Measurements from ENCODE around the gene OCA2. TPM values are rescaled to one million over a fixed set of nuclear protein-coding genes. Genes with fewer than 3 reads are reported as not detected.

The OCA2 gene
- total and polyA plus RNA-seq, 2 of the 13 experiments (the other 11 are each of a cell fraction or from before 2014, with no cell fraction given) = 0.02 to 0.05 TPM

DNA sequence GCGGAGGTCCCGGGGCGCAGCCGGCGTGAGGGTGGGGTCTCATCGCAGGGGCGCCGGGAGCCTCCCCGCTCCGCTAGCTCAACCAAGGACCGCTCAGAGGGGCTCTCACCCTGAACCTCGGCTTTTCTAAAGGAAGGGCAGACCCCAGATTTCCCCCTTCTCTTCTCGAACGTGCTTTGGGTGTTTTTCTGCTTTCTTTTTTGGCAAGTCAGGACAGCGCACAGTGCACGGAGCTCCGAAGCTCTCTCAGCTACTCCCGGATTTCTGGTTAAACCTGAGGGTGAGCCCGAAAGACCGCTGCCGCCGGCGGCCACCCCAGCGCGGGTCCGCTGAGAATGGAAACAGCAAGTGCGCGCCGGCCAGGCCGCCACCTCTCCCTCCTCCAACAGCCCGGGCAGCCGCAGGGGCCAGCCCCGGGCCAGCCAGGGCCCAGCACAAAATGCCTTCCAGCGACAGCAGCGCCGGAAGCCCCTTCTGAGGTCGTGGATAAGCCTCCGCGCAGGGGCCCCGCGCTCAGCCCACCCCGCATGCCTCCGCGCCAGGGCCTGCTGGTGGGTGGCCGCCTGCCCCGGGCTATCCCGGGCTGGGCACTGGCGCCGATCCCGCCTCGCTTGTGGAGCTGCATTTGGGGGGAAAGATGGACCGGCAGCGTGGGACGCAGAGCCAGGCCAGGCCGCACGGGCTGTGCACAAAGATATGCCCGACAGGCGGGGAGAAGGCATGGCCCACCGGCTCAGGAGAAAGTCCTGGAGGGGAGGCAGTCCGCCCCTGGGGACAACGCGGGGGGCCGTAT, 8.2 kb upstream of the OCA2 start (continued):
- TF ChIP-seq, protein P1, sequence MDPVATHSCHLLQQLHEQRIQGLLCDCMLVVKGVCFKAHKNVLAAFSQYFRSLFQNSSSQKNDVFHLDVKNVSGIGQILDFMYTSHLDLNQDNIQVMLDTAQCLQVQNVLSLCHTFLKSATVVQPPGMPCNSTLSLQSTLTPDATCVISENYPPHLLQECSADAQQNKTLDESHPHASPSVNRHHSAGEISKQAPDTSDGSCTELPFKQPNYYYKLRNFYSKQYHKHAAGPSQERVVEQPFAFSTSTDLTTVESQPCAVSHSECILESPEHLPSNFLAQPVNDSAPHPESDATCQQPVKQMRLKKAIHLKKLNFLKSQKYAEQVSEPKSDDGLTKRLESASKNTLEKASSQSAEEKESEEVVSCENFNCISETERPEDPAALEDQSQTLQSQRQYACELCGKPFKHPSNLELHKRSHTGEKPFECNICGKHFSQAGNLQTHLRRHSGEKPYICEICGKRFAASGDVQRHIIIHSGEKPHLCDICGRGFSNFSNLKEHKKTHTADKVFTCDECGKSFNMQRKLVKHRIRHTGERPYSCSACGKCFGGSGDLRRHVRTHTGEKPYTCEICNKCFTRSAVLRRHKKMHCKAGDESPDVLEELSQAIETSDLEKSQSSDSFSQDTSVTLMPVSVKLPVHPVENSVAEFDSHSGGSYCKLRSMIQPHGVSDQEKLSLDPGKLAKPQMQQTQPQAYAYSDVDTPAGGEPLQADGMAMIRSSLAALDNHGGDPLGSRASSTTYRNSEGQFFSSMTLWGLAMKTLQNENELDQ (CRISPR knock-in tag; IDR thresholded peaks at IDR 0.05; ENCODE audit: borderline replicate concordance) = no peak
- no peak for TF ChIP-seq MLLT10 (CRISPR knock-in tag; IDR thresholded peaks at IDR 0.05)
- TF ChIP-seq JDP2 (CRISPR knock-in tag; IDR thresholded peaks at IDR 0.05; ENCODE audit: borderline replicate concordance) = no peak
- no peak for TF ChIP-seq YY1 (IDR thresholded peaks at IDR 0.05; ENCODE audit: insufficient read depth, insufficient replicate concordance, low read depth, low read length)

DNA sequence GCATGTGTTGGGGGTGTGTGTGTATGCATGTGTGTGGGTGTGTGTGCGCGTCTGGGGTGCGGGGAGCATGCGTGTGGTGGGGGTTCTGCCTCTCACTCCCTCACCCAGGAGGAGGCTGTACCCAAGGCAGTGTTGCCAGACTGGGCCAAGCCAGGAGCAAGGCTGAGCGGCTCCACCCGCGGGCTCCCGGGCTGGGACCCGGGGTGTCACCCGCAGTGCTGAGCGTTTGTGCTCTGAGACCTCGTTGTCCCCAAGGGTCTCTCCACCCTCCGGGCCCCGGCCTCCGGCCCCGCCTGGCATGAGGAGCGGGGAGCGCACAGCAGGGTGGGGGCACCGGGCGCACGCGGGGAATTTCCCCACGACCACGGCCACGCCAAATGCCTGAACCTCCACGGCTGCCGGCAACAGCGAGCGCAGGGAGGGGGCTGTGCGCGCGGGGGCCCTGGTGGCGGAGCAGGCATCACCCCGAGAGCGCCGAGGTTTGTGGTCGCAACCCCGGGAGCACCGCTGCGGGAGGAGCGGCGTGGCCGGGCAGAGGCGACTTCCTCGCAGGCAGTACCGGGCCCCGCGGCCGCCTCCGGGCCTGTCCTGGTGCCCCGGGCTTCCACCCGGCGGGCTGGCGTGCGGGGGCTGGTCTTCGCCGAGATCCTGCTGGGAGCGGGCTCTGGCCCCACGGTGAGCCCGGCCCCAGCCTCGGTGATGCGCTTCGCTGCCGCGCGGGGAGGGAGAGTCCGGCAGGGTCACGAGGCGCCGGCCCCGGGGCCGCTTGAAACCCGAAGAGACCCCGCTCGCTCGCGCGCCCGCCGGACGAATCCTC, 7.4 kb upstream of the OCA2 start:
- H3K4me2 ChIP-seq (ENCODE audit: low read depth, low read length) = peak overlapping the region; percentile 63
- no peak for TF ChIP-seq ZNF75D (CRISPR knock-in tag; IDR thresholded peaks at IDR 0.05; ENCODE audit: borderline replicate concordance)
- no peak for TF ChIP-seq FOXA3 (CRISPR knock-in tag; IDR thresholded peaks at IDR 0.05)
- TF ChIP-seq, protein P2, sequence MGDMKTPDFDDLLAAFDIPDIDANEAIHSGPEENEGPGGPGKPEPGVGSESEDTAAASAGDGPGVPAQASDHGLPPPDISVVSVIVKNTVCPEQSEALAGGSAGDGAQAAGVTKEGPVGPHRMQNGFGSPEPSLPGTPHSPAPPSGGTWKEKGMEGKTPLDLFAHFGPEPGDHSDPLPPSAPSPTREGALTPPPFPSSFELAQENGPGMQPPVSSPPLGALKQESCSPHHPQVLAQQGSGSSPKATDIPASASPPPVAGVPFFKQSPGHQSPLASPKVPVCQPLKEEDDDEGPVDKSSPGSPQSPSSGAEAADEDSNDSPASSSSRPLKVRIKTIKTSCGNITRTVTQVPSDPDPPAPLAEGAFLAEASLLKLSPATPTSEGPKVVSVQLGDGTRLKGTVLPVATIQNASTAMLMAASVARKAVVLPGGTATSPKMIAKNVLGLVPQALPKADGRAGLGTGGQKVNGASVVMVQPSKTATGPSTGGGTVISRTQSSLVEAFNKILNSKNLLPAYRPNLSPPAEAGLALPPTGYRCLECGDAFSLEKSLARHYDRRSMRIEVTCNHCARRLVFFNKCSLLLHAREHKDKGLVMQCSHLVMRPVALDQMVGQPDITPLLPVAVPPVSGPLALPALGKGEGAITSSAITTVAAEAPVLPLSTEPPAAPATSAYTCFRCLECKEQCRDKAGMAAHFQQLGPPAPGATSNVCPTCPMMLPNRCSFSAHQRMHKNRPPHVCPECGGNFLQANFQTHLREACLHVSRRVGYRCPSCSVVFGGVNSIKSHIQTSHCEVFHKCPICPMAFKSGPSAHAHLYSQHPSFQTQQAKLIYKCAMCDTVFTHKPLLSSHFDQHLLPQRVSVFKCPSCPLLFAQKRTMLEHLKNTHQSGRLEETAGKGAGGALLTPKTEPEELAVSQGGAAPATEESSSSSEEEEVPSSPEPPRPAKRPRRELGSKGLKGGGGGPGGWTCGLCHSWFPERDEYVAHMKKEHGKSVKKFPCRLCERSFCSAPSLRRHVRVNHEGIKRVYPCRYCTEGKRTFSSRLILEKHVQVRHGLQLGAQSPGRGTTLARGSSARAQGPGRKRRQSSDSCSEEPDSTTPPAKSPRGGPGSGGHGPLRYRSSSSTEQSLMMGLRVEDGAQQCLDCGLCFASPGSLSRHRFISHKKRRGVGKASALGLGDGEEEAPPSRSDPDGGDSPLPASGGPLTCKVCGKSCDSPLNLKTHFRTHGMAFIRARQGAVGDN (CRISPR knock-in tag; IDR thresholded peaks at IDR 0.05) = peak; percentile 20
- TF ChIP-seq, protein P3, sequence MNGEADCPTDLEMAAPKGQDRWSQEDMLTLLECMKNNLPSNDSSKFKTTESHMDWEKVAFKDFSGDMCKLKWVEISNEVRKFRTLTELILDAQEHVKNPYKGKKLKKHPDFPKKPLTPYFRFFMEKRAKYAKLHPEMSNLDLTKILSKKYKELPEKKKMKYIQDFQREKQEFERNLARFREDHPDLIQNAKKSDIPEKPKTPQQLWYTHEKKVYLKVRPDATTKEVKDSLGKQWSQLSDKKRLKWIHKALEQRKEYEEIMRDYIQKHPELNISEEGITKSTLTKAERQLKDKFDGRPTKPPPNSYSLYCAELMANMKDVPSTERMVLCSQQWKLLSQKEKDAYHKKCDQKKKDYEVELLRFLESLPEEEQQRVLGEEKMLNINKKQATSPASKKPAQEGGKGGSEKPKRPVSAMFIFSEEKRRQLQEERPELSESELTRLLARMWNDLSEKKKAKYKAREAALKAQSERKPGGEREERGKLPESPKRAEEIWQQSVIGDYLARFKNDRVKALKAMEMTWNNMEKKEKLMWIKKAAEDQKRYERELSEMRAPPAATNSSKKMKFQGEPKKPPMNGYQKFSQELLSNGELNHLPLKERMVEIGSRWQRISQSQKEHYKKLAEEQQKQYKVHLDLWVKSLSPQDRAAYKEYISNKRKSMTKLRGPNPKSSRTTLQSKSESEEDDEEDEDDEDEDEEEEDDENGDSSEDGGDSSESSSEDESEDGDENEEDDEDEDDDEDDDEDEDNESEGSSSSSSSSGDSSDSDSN (CRISPR knock-in tag; IDR thresholded peaks at IDR 0.05) = peak; percentile 26; the same call in 1 of the 2 replicates
- TF ChIP-seq ERF (CRISPR knock-in tag; IDR thresholded peaks at IDR 0.05) = no peak
- TF ChIP-seq POLR2AphosphoS2 (IDR thresholded peaks at IDR 0.05; ENCODE audit: low read depth, low read length) = no peak

More for the DNA sequence above, 7.4 kb upstream of the OCA2 start:
- Histone ChIP-seq H3K9me3 (ENCODE audit: low read length) (no peaks in the 10 kb centered on the region), H4K20me1 (ENCODE audit: insufficient read depth, low read length) (no peaks in the 10 kb centered on the region), H3K27ac (ENCODE audit: extremely low read length, insufficient read depth, low read length) (no peak overlapping the region), H3K27me3 (ENCODE audit: control insufficient read depth in 1 of 2, insufficient read depth in 2 of 2, low read length in 2 of 2) (peaks cover 8 to 36% of the 10 kb centered on the region in 2 experiments), H3K36me3 (replicated peaks in 1 of 2; ENCODE audit: control insufficient read depth in 1 of 2, insufficient read depth in 2 of 2, low read length in 2 of 2) (peaks cover under 1 to 2% of the 10 kb centered on the region in 2 experiments; a peak in 2 of 5 replicates), H3K4me1 (ENCODE audit: insufficient read depth, low read length) (peaks cover 12% of the 10 kb centered on the region), H3K4me3 (replicated peaks in 1 of 3; ENCODE audit: insufficient read depth in 1 of 3, low read depth in 2 of 3, low read length in 3 of 3) (peak overlapping the region; percentile 30 to 63 (median 33); a peak in 4 of 6 replicates), H3K79me2 (ENCODE audit: insufficient read depth, low read length) (no peaks in the 10 kb centered on the region), H2AFZ (ENCODE audit: low read length) (no peak overlapping the region), H3K9ac (ENCODE audit: insufficient read depth, low read depth, low read length) (no peak overlapping the region)
- no peak for DNase-seq (ENCODE audit: low spot score)
- intact Hi-C loops (cut with micrococcal nuclease; ENCODE audit: unreplicated experiment) = no loop called here
- POLR2A ChIA-PET = no interaction called here
- no TSS peak for BruUV-seq (replicated peaks)
- FAIRE-seq = no peak
- in situ Hi-C loops (cut with HindIII; ENCODE audit: extremely low pct_ligation_motif_present, low pct_unique_long_range_greater_than_20kb) = no loop called here
- no CpG with 5 or more reads among the region's 81 CpGs for WGBS (ENCODE audit: low lambda C conversion rate)
- CTCF ChIA-PET (ENCODE audit: low intra/inter-chr PET ratio, low total read pairs) = no interaction called here
- ATAC-seq = peak; percentile 66

Measured in HepG2 (cell line).